Loucy (cell line): ENCODE measurements around the gene C2orf81.

Experiments
- EZH2phosphoT487 ChIP-seq: fragments of 200-600 bp; IDR thresholded peaks from 2 replicates; pipeline ENCODE4 v1.6.1; 2018; ENCODE audit warnings: antibody characterized with exemption, mild to moderate bottlenecking, moderate library complexity, borderline replicate concordance
- TF ChIP-seq, protein P1 (sequence below): fragments of 200-600 bp; sonication (generic); conservative IDR thresholded peaks from 2 replicates; pipeline ENCODE4 v1.5.1; 2014; ENCODE audit warnings: mild to moderate bottlenecking, antibody characterized with exemption, low read length

DNA sequence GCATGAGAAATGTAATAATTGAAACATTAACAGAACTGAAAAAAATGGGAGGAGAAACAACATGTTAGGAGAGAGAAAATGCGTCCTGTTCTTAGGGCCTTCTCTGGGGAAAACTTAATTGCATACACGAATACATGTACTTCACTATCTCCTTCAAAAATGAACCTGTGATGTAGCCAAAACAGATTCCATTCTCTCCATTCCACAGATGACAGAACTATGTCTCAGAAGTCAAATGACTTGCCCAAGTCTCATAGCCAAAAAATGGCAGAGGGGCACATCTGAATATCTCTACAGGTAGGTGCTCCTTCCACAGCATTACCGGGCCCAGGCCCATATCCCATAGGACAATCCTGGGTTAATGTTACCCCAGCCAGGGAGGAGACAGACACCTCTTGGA, 37.4 kb downstream of the C2orf81 start:
- TF ChIP-seq, protein P1, sequence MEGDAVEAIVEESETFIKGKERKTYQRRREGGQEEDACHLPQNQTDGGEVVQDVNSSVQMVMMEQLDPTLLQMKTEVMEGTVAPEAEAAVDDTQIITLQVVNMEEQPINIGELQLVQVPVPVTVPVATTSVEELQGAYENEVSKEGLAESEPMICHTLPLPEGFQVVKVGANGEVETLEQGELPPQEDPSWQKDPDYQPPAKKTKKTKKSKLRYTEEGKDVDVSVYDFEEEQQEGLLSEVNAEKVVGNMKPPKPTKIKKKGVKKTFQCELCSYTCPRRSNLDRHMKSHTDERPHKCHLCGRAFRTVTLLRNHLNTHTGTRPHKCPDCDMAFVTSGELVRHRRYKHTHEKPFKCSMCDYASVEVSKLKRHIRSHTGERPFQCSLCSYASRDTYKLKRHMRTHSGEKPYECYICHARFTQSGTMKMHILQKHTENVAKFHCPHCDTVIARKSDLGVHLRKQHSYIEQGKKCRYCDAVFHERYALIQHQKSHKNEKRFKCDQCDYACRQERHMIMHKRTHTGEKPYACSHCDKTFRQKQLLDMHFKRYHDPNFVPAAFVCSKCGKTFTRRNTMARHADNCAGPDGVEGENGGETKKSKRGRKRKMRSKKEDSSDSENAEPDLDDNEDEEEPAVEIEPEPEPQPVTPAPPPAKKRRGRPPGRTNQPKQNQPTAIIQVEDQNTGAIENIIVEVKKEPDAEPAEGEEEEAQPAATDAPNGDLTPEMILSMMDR: no peak
- TF ChIP-seq EZH2phosphoT487: no peak
